Trophoblast cell (in vitro differentiated cells and primary cell): ENCODE results near the gene OTUB1.

Source experiments
- DNase-seq, 2 donors: peaks; one replicate each; pipeline ENCODE4 v3.0.0-alpha.2; 2016
- H2AFZ ChIP-seq: 2 replicates; pipeline ENCODE4 v1.6.1; 2013; ENCODE audit warnings: low read length, moderate library complexity, mild to moderate bottlenecking; ENCODE audit not compliant: insufficient read depth, poor library complexity
- H2AK5ac ChIP-seq: 2 replicates; pipeline ENCODE4 v1.6.1; 2013; ENCODE audit warnings: mild to moderate bottlenecking, low read length
- H2BK120ac ChIP-seq: 2 replicates; pipeline ENCODE4 v1.6.1; 2013; ENCODE audit warnings: low read length, mild to moderate bottlenecking, moderate library complexity; ENCODE audit not compliant: insufficient read depth, poor library complexity
- H2BK12ac ChIP-seq: 2 replicates; pipeline ENCODE4 v1.6.1; 2013; ENCODE audit warnings: mild to moderate bottlenecking, low read length, moderate library complexity
- H2BK5ac ChIP-seq: 2 replicates; pipeline ENCODE4 v1.6.1; 2013; ENCODE audit warnings: low read length, low read depth, moderate library complexity, mild to moderate bottlenecking; ENCODE audit not compliant: poor library complexity
- H3K14ac ChIP-seq: 2 replicates; pipeline ENCODE4 v1.6.1; 2013; ENCODE audit warnings: mild to moderate bottlenecking, low read length
- H3K18ac ChIP-seq: 2 replicates; pipeline ENCODE4 v1.6.1; 2013; ENCODE audit warnings: mild to moderate bottlenecking, low read length
- H3K23ac ChIP-seq: 2 replicates; pipeline ENCODE4 v1.6.1; 2013; ENCODE audit warnings: low read length
- H3K27ac ChIP-seq: 2 replicates; pipeline ENCODE4 v1.5.1; 2013; ENCODE audit warnings: low read depth, mild to moderate bottlenecking, inconsistent platforms, low read length, moderate library complexity
- H3K27me3 ChIP-seq: 2 replicates; pipeline ENCODE4 v1.6.1; 2013; ENCODE audit warnings: inconsistent platforms, mild to moderate bottlenecking, low read length, moderate library complexity; ENCODE audit not compliant: insufficient read depth
- H3K36me3 ChIP-seq, 2 experiments: 1 replicate in 1 of 2; 2 replicates in 1 of 2; pipeline ENCODE4 v1.6.1; 2013; ENCODE audit warnings: low read length in 2 of 2, mild to moderate bottlenecking in 2 of 2, moderate library complexity in 1 of 2; ENCODE audit not compliant: insufficient read depth in 2 of 2, control insufficient read depth in 1 of 2
- H3K4ac ChIP-seq: 2 replicates; pipeline ENCODE4 v1.6.1; 2013; ENCODE audit warnings: low read depth, mild to moderate bottlenecking, low read length, moderate library complexity
- H3K4me1 ChIP-seq, 2 experiments: 1 replicate in 1 of 2; 2 replicates in 1 of 2; pipeline ENCODE4 v1.6.1; 2013; ENCODE audit warnings: low read length in 2 of 2, mild to moderate bottlenecking in 2 of 2, moderate library complexity in 1 of 2; ENCODE audit not compliant: insufficient read depth in 2 of 2, control insufficient read depth in 1 of 2
- H3K4me2 ChIP-seq: 2 replicates; pipeline ENCODE4 v1.6.1; 2013; ENCODE audit warnings: inconsistent platforms, mild to moderate bottlenecking, low read length, moderate library complexity
- H3K4me3 ChIP-seq: 2 replicates; pipeline ENCODE4 v1.5.1; 2013; ENCODE audit warnings: mild to moderate bottlenecking, low read depth, low read length, inconsistent platforms
- H3K79me1 ChIP-seq: one replicate; pipeline ENCODE4 v1.6.1; 2013; ENCODE audit warnings: low read length
- H3K79me2 ChIP-seq: 2 replicates; pipeline ENCODE4 v1.6.1; 2013; ENCODE audit warnings: low read length, mild to moderate bottlenecking; ENCODE audit not compliant: control insufficient read depth, insufficient read depth, poor library complexity
- H3K9ac ChIP-seq: 2 replicates; pipeline ENCODE4 v1.6.1; 2013; ENCODE audit warnings: mild to moderate bottlenecking, low read length
- H3K9me3 ChIP-seq: 2 replicates; pipeline ENCODE4 v1.6.1; 2013; ENCODE audit warnings: low read depth, mild to moderate bottlenecking, control low read depth, inconsistent platforms, low read length; ENCODE audit not compliant: insufficient read depth
- H4K12ac ChIP-seq: 2 replicates; pipeline ENCODE4 v1.6.1; 2013; ENCODE audit warnings: low read depth, mild to moderate bottlenecking, low read length, moderate library complexity
- H4K8ac ChIP-seq: 2 replicates; pipeline ENCODE4 v1.6.1; 2013; ENCODE audit warnings: low read depth, mild to moderate bottlenecking, low read length, moderate library complexity
- H4K91ac ChIP-seq: one replicate; pipeline ENCODE4 v1.6.1; 2013; ENCODE audit warnings: low read depth, mild to moderate bottlenecking, low read length, moderate library complexity
- WGBS: extraction: QIAGEN DNeasy Blood & Tissue Kit; methylation state at CpG from one replicate; pipeline ENCODE4 v1.1.7; 2013; ENCODE audit warnings: missing lambda C conversion rate; ENCODE audit not compliant: insufficient read length, insufficient coverage; ENCODE audit errors: extremely low coverage; 5-methylcytosine and 5-hydroxymethylcytosine counted together

Gene OTUB1

DNA sequence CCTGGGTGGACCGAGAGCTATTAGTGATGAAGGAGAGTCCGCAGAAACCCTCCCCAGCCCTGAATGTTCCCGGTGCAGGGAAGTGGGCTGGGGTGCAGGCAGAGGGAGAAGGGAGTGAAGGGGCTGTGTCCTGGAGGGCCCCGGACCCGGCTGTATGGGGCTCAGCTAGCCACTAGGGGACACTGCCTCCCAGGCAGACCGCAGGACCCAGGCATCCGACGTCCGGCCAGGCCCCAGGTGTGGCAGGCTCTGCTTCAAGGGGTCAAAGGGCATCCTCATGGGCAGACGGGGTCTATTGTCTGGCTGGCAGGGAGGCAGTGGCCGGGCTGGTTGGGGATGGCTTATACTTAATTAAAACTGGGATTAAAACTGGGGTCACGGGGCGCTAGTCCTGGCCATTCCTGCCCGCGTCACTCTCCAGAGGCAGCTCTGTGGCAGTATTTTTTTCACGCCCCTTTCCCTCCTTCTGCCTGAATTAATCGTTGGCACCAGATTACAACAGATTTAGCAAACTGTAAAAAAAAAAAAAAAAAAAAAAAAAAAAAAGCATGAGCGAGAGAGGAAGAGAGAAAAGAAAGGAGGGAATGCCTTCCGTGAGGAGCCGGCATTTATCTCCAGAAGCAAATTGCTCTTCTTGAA, 54.6 kb downstream of the OTUB1 start:
- Histone ChIP-seq H3K4me2 (no peak overlapping the region), H3K4ac (no peak overlapping the region), H3K79me2 (no peaks in the 10 kb centered on the region), H3K79me1 (no peaks in the 10 kb centered on the region), H3K4me1 (no peaks in the 10 kb centered on the region), H3K23ac (no peak overlapping the region), H4K12ac (no peak overlapping the region), H4K8ac (no peak overlapping the region), H4K91ac (no peak overlapping the region), H2BK120ac (no peak overlapping the region), H3K27ac (no peak overlapping the region), H2AK5ac (no peak overlapping the region), H3K9me3 (peaks cover 1% of the 10 kb centered on the region), H2AFZ (no peak overlapping the region), H3K18ac (no peak overlapping the region), H3K9ac (no peak overlapping the region), H3K4me3 (no peak overlapping the region), H3K14ac (no peak overlapping the region), H3K36me3 (no peaks in the 10 kb centered on the region), H2BK12ac (no peak overlapping the region), H2BK5ac (no peak overlapping the region), H3K27me3 (peaks cover 26% of the 10 kb centered on the region)
- no peak for DNase-seq
- no CpG with 5 or more reads among the region's 20 CpGs for WGBS

DNA sequence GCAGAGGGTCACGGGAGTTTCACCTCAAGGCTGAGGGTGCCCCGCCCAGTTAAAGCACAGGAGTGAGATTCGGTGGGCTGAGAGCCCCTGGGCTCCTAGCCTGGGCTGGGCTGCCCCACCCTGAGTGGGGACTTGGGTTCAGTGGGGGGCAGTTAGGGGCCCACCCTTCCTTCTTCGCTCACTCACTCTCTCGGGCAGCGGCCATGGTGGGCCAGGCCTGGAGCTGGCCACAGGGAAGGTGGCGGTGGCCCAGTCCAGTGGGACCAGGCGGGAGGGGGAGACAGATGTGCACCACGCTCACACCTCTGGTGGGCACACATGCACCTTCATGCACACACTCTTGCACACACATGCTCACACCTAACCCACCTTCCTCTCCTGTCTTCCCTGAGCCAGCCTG, 55.6 kb downstream of the OTUB1 start:
- Histone ChIP-seq H3K4me2 (no peak overlapping the region), H4K12ac (no peak overlapping the region)
- WGBS: no CpG with 5 or more reads among the region's 9 CpGs

DNA sequence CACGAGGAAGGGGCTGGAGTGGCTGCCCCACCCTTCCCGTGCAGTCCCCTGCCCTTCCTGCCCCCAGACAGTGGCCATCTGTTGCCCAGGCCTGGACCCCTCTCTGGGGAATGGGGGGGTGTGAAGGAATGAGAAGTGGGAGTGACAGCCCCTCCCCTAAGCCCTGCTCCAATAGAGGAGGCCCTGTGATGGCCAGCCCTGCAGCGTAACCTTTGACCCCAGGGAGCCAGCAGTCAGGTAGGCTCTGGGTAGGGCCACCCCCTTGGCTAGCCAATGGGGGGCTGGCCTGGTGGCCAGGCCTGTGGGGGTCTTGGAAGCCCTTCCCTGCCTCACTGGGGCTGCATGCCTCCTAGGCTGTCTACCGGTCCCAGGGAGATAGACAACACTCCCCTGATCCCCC, 56.1 kb downstream of the OTUB1 start:
- H4K91ac ChIP-seq: no peak overlapping the region
- no peak overlapping the region for H3K4me3 ChIP-seq
- no peak overlapping the region for H3K4me2 ChIP-seq
- no peak overlapping the region for H3K4ac ChIP-seq
- no CpG with 5 or more reads among the region's 4 CpGs for WGBS
- no peak overlapping the region for H3K9ac ChIP-seq
- no peak overlapping the region for H4K8ac ChIP-seq
- no peak for DNase-seq
- no peak overlapping the region for H2BK5ac ChIP-seq
- no peak overlapping the region for H2AK5ac ChIP-seq
- H2BK120ac ChIP-seq: no peak overlapping the region
- H3K79me2 ChIP-seq: no peaks in the 10 kb centered on the region
- H3K14ac ChIP-seq: no peak overlapping the region
- no peak overlapping the region for H3K27ac ChIP-seq
- no peak overlapping the region for H2BK12ac ChIP-seq
- H3K27me3 ChIP-seq: peaks cover 11% of the 10 kb centered on the region
- no peak overlapping the region for H3K23ac ChIP-seq
- H2AFZ ChIP-seq: no peak overlapping the region
- no peaks in the 10 kb centered on the region for H3K36me3 ChIP-seq
- H3K18ac ChIP-seq: no peak overlapping the region
- H3K79me1 ChIP-seq: no peaks in the 10 kb centered on the region
- no peaks in the 10 kb centered on the region for H3K4me1 ChIP-seq
- H3K9me3 ChIP-seq: peaks cover 1% of the 10 kb centered on the region
- no peak overlapping the region for H4K12ac ChIP-seq

More for the DNA sequence above, 55.6 kb downstream of the OTUB1 start:
- H3K27ac ChIP-seq: no peak overlapping the region
- H3K18ac ChIP-seq: no peak overlapping the region
- no peak overlapping the region for H3K4me3 ChIP-seq
- DNase-seq: no peak
- no peak overlapping the region for H2BK5ac ChIP-seq
- H3K27me3 ChIP-seq: peaks cover 16% of the 10 kb centered on the region
- no peaks in the 10 kb centered on the region for H3K36me3 ChIP-seq
- H3K23ac ChIP-seq: no peak overlapping the region
- H3K9ac ChIP-seq: no peak overlapping the region
- no peak overlapping the region for H3K14ac ChIP-seq
- no peak overlapping the region for H3K4ac ChIP-seq
- no peak overlapping the region for H4K91ac ChIP-seq
- H3K79me2 ChIP-seq: no peaks in the 10 kb centered on the region
- no peak overlapping the region for H2BK12ac ChIP-seq
- peaks cover 1% of the 10 kb centered on the region for H3K9me3 ChIP-seq
- no peak overlapping the region for H4K8ac ChIP-seq
- H3K79me1 ChIP-seq: no peaks in the 10 kb centered on the region
- H2AK5ac ChIP-seq: no peak overlapping the region
- no peaks in the 10 kb centered on the region for H3K4me1 ChIP-seq
- H2AFZ ChIP-seq: no peak overlapping the region
- H2BK120ac ChIP-seq: no peak overlapping the region

DNA sequence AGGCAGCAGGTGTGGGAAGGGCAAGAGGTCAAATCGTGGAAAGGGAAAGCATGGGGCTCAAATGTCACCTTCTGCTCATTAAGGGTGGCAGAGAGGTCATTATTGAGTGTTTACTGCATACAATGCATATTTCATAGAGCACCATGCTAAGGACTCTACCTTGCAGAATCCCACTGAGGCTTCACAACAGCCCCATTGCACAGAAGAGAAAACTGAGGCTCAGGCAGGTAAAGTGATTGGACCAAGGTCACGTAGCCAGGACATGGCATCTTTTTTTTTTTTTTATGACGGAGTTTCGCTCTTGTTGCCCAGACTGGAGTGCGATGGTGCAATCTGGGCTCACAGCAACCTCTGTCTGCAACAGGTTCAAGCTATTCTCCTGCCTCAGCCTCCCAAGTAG, 57.3 kb downstream of the OTUB1 start:
- H3K4me2 ChIP-seq: no peak overlapping the region
- H4K91ac ChIP-seq: no peak overlapping the region
- H3K79me2 ChIP-seq: no peaks in the 10 kb centered on the region
- H4K8ac ChIP-seq: no peak overlapping the region
- H2BK120ac ChIP-seq: no peak overlapping the region
- H3K14ac ChIP-seq: no peak overlapping the region
- H2BK5ac ChIP-seq: no peak overlapping the region
- H4K12ac ChIP-seq: no peak overlapping the region
- H2AFZ ChIP-seq: no peak overlapping the region
- no peak overlapping the region for H3K4me3 ChIP-seq
- no peak overlapping the region for H2AK5ac ChIP-seq
- no peak overlapping the region for H3K4ac ChIP-seq
- H2BK12ac ChIP-seq: no peak overlapping the region
- H3K27me3 ChIP-seq: no peaks in the 10 kb centered on the region
- no peak for DNase-seq
- no peak overlapping the region for H3K27ac ChIP-seq
- no peaks in the 10 kb centered on the region for H3K36me3 ChIP-seq
- H3K18ac ChIP-seq: no peak overlapping the region
- no peaks in the 10 kb centered on the region for H3K79me1 ChIP-seq
- H3K4me1 ChIP-seq: no peaks in the 10 kb centered on the region
- no CpG with 5 or more reads among the region's 5 CpGs for WGBS
- H3K9ac ChIP-seq: no peak overlapping the region
- no peak overlapping the region for H3K23ac ChIP-seq
- H3K9me3 ChIP-seq: peaks cover 1% of the 10 kb centered on the region
